ENCODE results near the gene QKI.

DNA sequence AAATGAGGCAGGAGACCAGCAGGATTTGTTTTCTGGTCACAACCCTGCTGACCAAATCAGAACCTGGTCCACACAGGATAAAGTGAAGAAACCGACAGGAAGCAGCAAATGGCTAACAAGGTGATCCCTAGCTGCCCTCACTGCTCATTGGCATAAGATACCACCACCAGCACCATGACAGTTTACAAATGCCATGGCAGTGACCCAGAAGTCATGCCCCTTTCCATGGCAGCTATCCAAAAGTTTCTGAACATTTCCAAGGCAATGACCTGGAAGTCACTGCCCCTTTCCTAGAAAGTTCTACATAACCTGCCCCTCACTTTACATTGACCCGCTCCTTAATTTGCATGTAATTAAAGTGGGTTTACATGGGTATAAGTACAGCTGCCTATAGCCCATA, 185.2 kb downstream of the QKI start:
- TF ChIP-seq, protein P1, sequence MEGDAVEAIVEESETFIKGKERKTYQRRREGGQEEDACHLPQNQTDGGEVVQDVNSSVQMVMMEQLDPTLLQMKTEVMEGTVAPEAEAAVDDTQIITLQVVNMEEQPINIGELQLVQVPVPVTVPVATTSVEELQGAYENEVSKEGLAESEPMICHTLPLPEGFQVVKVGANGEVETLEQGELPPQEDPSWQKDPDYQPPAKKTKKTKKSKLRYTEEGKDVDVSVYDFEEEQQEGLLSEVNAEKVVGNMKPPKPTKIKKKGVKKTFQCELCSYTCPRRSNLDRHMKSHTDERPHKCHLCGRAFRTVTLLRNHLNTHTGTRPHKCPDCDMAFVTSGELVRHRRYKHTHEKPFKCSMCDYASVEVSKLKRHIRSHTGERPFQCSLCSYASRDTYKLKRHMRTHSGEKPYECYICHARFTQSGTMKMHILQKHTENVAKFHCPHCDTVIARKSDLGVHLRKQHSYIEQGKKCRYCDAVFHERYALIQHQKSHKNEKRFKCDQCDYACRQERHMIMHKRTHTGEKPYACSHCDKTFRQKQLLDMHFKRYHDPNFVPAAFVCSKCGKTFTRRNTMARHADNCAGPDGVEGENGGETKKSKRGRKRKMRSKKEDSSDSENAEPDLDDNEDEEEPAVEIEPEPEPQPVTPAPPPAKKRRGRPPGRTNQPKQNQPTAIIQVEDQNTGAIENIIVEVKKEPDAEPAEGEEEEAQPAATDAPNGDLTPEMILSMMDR (optimal IDR thresholded peaks at IDR 0.05 in 1 of 3, IDR thresholded peaks at IDR 0.05 in 1 of 3, conservative IDR thresholded peaks at IDR 0.05 in 1 of 3; ENCODE audit: extremely low read depth in 1 of 3, insufficient read depth in 2 of 3, low read length in 3 of 3), result no peak
- no peak for TF ChIP-seq EZH2 (IDR thresholded peaks at IDR 0.05; ENCODE audit: low read length)

Measured in keratinocyte (primary cell).